ENCODE data around the gene OGDH.

GRCh38 chr7:44583146-44583865 is 23.1 kb upstream of the OGDH start:
- TF ChIP-seq CTCF (IDR thresholded peaks at IDR 0.05) (no peak), POLR2A (IDR thresholded peaks at IDR 0.05) (no peak)
